Measurements from ENCODE around the gene JUND. TPM values are rescaled to one million over a fixed set of nuclear protein-coding genes. Genes with fewer than 3 reads are reported as not detected.

JUND gene
- total RNA-seq, 2 donors from 2014 or later, result 521 to 844 TPM

GRCh38 chr19:18274219-18274780 is 7.1 kb downstream of the JUND start, which contains the start of gene IQCN:
Gene IQCN, minus strand, starts transcription at chr19:18274452. Its CDS starts 4,974 bp downstream, at chr19:18269478.
- Histone ChIP-seq H3K27ac (peak within 1 kb of the TSS; percentile 70 to 78), H3K27me3 (replicated peaks; ENCODE audit: insufficient read depth) (no peaks in the 10 kb centered on the region), H3K9me3 (no peaks in the 10 kb centered on the region), H3K36me3 (no peaks in the 10 kb centered on the region), H3K4me3 (no peak within 1 kb of the TSS), H3K4me1 (replicated peaks) (peaks cover 16% of the 10 kb centered on the region)
- 70% methylated on average over 9 of the region's 9 CpGs for WGBS
- DNase-seq (ENCODE audit: low spot score), result no peak
- no peak for TF ChIP-seq POLR2AphosphoS5 (IDR thresholded peaks at IDR 0.05)
- TF ChIP-seq POLR2A (IDR thresholded peaks at IDR 0.05), result no peak
- no peak for TF ChIP-seq CTCF (IDR thresholded peaks at IDR 0.05)
- intact Hi-C loops (cut with DNase I), result no loop called here

- H3K4me3 ChIP-seq, result no peak overlapping the region
- no peaks in the 10 kb centered on the region for H3K27me3 ChIP-seq (replicated peaks; ENCODE audit: insufficient read depth)
- peak overlapping the region in 1 of 2 donors; percentile 70 for H3K27ac ChIP-seq
- intact Hi-C loops (cut with DNase I), result no loop called here
- WGBS, result 91% methylated on average over 13 of the region's 13 CpGs
- no peak for DNase-seq (ENCODE audit: low spot score)
- TF ChIP-seq CTCF (IDR thresholded peaks at IDR 0.05), result no peak
- TF ChIP-seq POLR2A (IDR thresholded peaks at IDR 0.05), result no peak
- no peak for TF ChIP-seq POLR2AphosphoS5 (IDR thresholded peaks at IDR 0.05)
- no peaks in the 10 kb centered on the region for H3K9me3 ChIP-seq
- no peaks in the 10 kb centered on the region for H3K36me3 ChIP-seq
- peaks cover 16% of the 10 kb centered on the region for H3K4me1 ChIP-seq (replicated peaks)
Measured at GRCh38 chr19:18273561-18274218, 7.7 kb downstream of the JUND start.

- no peak for DNase-seq (ENCODE audit: low spot score)
Measured at GRCh38 chr19:18271433-18271841, 10.0 kb downstream of the JUND start.

GRCh38 chr19:18270326-18270725 is 11.1 kb downstream of the JUND start:
- intact Hi-C loops (cut with DNase I), result no loop called here
- H3K4me3 ChIP-seq, result no peak overlapping the region
- no peaks in the 10 kb centered on the region for H3K27me3 ChIP-seq (replicated peaks; ENCODE audit: insufficient read depth)
- TF ChIP-seq POLR2AphosphoS5 (IDR thresholded peaks at IDR 0.05), result no peak
- H3K4me1 ChIP-seq (replicated peaks), result peaks cover 9% of the 10 kb centered on the region
- 91% methylated on average over 9 of the region's 9 CpGs for WGBS
- no peak overlapping the region for H3K27ac ChIP-seq
- DNase-seq (ENCODE audit: low spot score), result no peak
- no peaks in the 10 kb centered on the region for H3K9me3 ChIP-seq
- peaks cover 7 to 10% of the 10 kb centered on the region in 2 donors for H3K36me3 ChIP-seq

More at GRCh38 chr19:18271433-18271841, 10.0 kb downstream of the JUND start:
- no peak overlapping the region for H3K4me3 ChIP-seq
- no peaks in the 10 kb centered on the region for H3K27me3 ChIP-seq (replicated peaks; ENCODE audit: insufficient read depth)
- peaks cover 12% of the 10 kb centered on the region for H3K4me1 ChIP-seq (replicated peaks)
- intact Hi-C loops (cut with DNase I), result no loop called here
- 47% methylated on average over 6 of the region's 6 CpGs for WGBS
- TF ChIP-seq POLR2A (IDR thresholded peaks at IDR 0.05), result no peak
- no peak for TF ChIP-seq POLR2AphosphoS5 (IDR thresholded peaks at IDR 0.05)
- TF ChIP-seq CTCF (IDR thresholded peaks at IDR 0.05), result no peak
- no peak overlapping the region for H3K27ac ChIP-seq
- peaks cover 7 to 10% of the 10 kb centered on the region in 2 donors for H3K36me3 ChIP-seq
- no peaks in the 10 kb centered on the region for H3K9me3 ChIP-seq

GRCh38 chr19:18269070-18269723 is 12.2 kb downstream of the JUND start:
- TF ChIP-seq POLR2AphosphoS5 (IDR thresholded peaks at IDR 0.05), result no peak
- TF ChIP-seq POLR2A (IDR thresholded peaks at IDR 0.05), result no peak
- no peak for TF ChIP-seq CTCF (IDR thresholded peaks at IDR 0.05)
- no peak overlapping the region for H3K27ac ChIP-seq
- WGBS, result 87% methylated on average over 2 of the region's 2 CpGs
- H3K36me3 ChIP-seq, result peaks cover 7 to 10% of the 10 kb centered on the region in 2 donors
- no peak for DNase-seq (ENCODE audit: low spot score)
- H3K27me3 ChIP-seq (replicated peaks; ENCODE audit: insufficient read depth), result no peaks in the 10 kb centered on the region
- no peaks in the 10 kb centered on the region for H3K9me3 ChIP-seq
- no peak overlapping the region for H3K4me3 ChIP-seq
- no peaks in the 10 kb centered on the region for H3K4me1 ChIP-seq (replicated peaks)
- intact Hi-C loops (cut with DNase I), result no loop called here

All from prostate gland (tissue), 2 donors.